Stimulated activated naive CD8-positive, alpha-beta T cell treated with anti-CD3 and anti-CD28 coated beads, Interleukin-15, Interleukin-2, amounts not matched to agents 100 ng/mL and 50 ng/mL, for 24 hours (primary cell): Measurements from ENCODE around the gene CPEB4.

Experiments used
- H3K27ac Mint-ChIP-seq: one replicate; pipeline ENCODE4 v1.8.0; 2021; ENCODE audit warnings: mild to moderate bottlenecking, mixed read lengths
- H3K27me3 Mint-ChIP-seq: one replicate; pipeline ENCODE4 v1.8.0; 2021; ENCODE audit warnings: mixed read lengths
- H3K36me3 Mint-ChIP-seq: one replicate; pipeline ENCODE4 v1.8.0; 2021; ENCODE audit warnings: low read depth, mixed read lengths
- H3K4me1 Mint-ChIP-seq: one replicate; pipeline ENCODE4 v1.8.0; 2021; ENCODE audit warnings: low read depth, mixed read lengths
- H3K4me3 Mint-ChIP-seq: one replicate; pipeline ENCODE4 v1.8.0; 2021; ENCODE audit warnings: mild to moderate bottlenecking, mixed read lengths
- H3K9me3 Mint-ChIP-seq: one replicate; pipeline ENCODE4 v1.8.0; 2021; ENCODE audit warnings: mixed read lengths

The CPEB4 gene

GRCh38 chr5:173869316-173869715, 18.8 kb upstream of the CPEB4 start:
- no peak overlapping the region for H3K27ac Mint-ChIP-seq
- H3K27me3 Mint-ChIP-seq = peaks cover 2% of the 10 kb centered on the region
- H3K4me3 Mint-ChIP-seq = no peak overlapping the region
- no peaks in the 10 kb centered on the region for H3K9me3 Mint-ChIP-seq
- H3K36me3 Mint-ChIP-seq = no peaks in the 10 kb centered on the region
- no peaks in the 10 kb centered on the region for H3K4me1 Mint-ChIP-seq

DNA sequence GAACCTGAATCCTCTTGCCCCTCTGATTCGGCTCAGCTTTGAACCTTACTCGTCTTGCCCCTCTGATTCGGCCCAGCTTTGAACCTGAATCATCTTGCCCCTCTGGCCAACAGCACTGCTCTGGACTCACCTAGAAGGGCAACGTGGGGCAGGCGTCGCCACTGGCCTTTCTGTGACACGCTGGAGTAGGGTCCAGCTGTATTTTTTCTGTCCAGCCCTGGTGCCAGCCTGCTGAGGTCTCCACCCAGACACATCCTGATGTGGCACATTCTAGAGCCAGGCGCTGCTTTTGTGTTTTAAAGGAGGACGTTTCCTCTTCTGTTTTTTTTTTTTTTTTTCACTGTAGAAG, 15.2 kb upstream of the CPEB4 start:
- Mint-ChIP-seq H3K27me3 (peaks cover 2% of the 10 kb centered on the region), H3K27ac (no peak overlapping the region), H3K9me3 (no peaks in the 10 kb centered on the region), H3K36me3 (no peaks in the 10 kb centered on the region), H3K4me1 (no peaks in the 10 kb centered on the region), H3K4me3 (no peak overlapping the region)

GRCh38 chr5:173873306-173873922, 14.7 kb upstream of the CPEB4 start:
- Mint-ChIP-seq H3K27ac (no peak overlapping the region), H3K4me1 (no peaks in the 10 kb centered on the region), H3K4me3 (no peak overlapping the region), H3K36me3 (no peaks in the 10 kb centered on the region), H3K9me3 (no peaks in the 10 kb centered on the region), H3K27me3 (peaks cover 2% of the 10 kb centered on the region)

- H3K27ac Mint-ChIP-seq = no peak overlapping the region
- H3K4me3 Mint-ChIP-seq = no peak overlapping the region
- no peaks in the 10 kb centered on the region for H3K9me3 Mint-ChIP-seq
- no peaks in the 10 kb centered on the region for H3K27me3 Mint-ChIP-seq
- H3K36me3 Mint-ChIP-seq = no peaks in the 10 kb centered on the region
- H3K4me1 Mint-ChIP-seq = no peaks in the 10 kb centered on the region
These were observed 13.0 kb upstream of the CPEB4 start for GRCh38 chr5:173875189-173875588.

- Mint-ChIP-seq H3K27me3 (no peaks in the 10 kb centered on the region), H3K4me1 (peaks cover 6% of the 10 kb centered on the region), H3K27ac (no peak overlapping the region), H3K4me3 (no peak overlapping the region), H3K9me3 (peaks cover 8% of the 10 kb centered on the region), H3K36me3 (peaks cover 5% of the 10 kb centered on the region)
These were observed 9.8 kb upstream of the CPEB4 start for GRCh38 chr5:173878224-173878967.

- Mint-ChIP-seq H3K36me3 (peaks cover 6% of the 10 kb centered on the region), H3K9me3 (peaks cover 11% of the 10 kb centered on the region)
These were observed 7.7 kb upstream of the CPEB4 start for GRCh38 chr5:173880306-173880985.

GRCh38 chr5:173881811-173882575, 6.2 kb upstream of the CPEB4 start:
- peaks cover 11% of the 10 kb centered on the region for H3K9me3 Mint-ChIP-seq
- H3K4me3 Mint-ChIP-seq = no peak overlapping the region
- H3K36me3 Mint-ChIP-seq = peaks cover 6% of the 10 kb centered on the region
- no peaks in the 10 kb centered on the region for H3K27me3 Mint-ChIP-seq
- H3K27ac Mint-ChIP-seq = no peak overlapping the region
- peaks cover 41% of the 10 kb centered on the region for H3K4me1 Mint-ChIP-seq

More at GRCh38 chr5:173880306-173880985, 7.7 kb upstream of the CPEB4 start:
- Mint-ChIP-seq H3K27ac (no peak overlapping the region), H3K4me3 (no peak overlapping the region), H3K4me1 (peaks cover 25% of the 10 kb centered on the region), H3K27me3 (no peaks in the 10 kb centered on the region)

DNA sequence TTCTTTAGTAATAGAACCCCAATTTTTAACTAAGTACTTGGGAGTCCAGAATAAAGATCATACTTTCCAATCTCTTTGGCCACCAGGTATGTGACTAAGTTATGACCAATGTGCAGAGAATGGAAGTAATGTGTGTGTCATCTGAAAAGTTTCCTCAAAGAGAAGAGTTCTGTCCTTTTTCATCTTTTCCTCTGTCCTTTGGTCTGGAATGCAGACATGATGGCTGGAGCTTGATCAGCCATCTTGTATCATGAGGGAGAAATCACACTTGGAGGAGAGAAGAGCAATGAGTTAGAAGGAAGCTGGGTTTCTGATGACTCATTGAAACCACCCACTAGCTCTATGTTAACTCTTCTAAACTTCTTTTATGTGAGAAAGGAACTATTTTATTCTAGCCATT, 5.5 kb upstream of the CPEB4 start:
- H3K27me3 Mint-ChIP-seq = no peaks in the 10 kb centered on the region
- no peak overlapping the region for H3K27ac Mint-ChIP-seq
- H3K36me3 Mint-ChIP-seq = peaks cover 6% of the 10 kb centered on the region
- peaks cover 47% of the 10 kb centered on the region for H3K4me1 Mint-ChIP-seq
- H3K9me3 Mint-ChIP-seq = peaks cover 11% of the 10 kb centered on the region
- H3K4me3 Mint-ChIP-seq = no peak overlapping the region

GRCh38 chr5:173883347-173883924, 4.7 kb upstream of the CPEB4 start:
- Mint-ChIP-seq H3K9me3 (peaks cover 11% of the 10 kb centered on the region), H3K27me3 (no peaks in the 10 kb centered on the region), H3K36me3 (peaks cover 6% of the 10 kb centered on the region), H3K4me3 (no peak overlapping the region), H3K4me1 (peaks cover 54% of the 10 kb centered on the region), H3K27ac (no peak overlapping the region)

DNA sequence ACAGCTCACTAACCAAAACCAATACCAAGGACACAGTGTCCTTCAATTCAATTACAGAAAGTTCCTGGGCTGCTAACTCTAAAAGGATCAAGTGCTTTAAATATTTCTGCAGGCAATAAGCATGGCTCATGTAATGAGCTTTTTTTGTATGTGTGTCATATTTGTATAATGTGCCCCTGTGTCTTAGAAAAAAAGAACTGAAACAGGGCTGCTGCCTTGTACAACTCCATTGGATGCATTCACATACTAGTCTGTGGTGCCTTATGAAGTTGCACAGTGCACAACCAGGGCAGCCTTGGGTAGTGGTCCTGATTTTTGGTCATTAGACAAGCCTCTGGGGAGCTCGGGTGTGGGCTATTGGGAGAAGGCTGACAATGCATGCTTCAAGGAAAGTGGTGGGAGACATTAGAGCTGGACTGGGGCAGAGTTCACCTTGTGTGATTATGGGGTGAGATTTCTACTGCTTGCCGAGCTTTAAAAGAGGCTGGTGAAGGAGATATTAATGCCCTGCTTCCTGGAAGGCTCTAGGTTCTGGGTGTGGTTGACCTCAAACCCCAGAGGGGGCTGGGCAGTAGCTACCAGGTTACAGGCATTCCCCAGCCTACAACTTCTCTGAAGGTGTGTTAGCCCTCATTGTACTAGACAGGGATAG, 3.6 kb upstream of the CPEB4 start:
- Mint-ChIP-seq H3K27ac (peak overlapping the region; percentile 67), H3K4me3 (peak overlapping the region; percentile 32), H3K9me3 (peaks cover 11% of the 10 kb centered on the region), H3K27me3 (no peaks in the 10 kb centered on the region), H3K4me1 (peaks cover 58% of the 10 kb centered on the region), H3K36me3 (peaks cover 9% of the 10 kb centered on the region)

GRCh38 chr5:173885054-173885443, 3.1 kb upstream of the CPEB4 start:
- peaks cover 14% of the 10 kb centered on the region for H3K36me3 Mint-ChIP-seq
- H3K4me3 Mint-ChIP-seq = no peak overlapping the region
- peaks cover 63% of the 10 kb centered on the region for H3K4me1 Mint-ChIP-seq
- H3K9me3 Mint-ChIP-seq = peaks cover 11% of the 10 kb centered on the region
- peak overlapping the region; percentile 78 for H3K27ac Mint-ChIP-seq
- no peaks in the 10 kb centered on the region for H3K27me3 Mint-ChIP-seq

- H3K36me3 Mint-ChIP-seq = peaks cover 16% of the 10 kb centered on the region
- no peaks in the 10 kb centered on the region for H3K27me3 Mint-ChIP-seq
- H3K27ac Mint-ChIP-seq = peak overlapping the region; percentile 78
- peaks cover 11% of the 10 kb centered on the region for H3K9me3 Mint-ChIP-seq
- H3K4me1 Mint-ChIP-seq = peaks cover 68% of the 10 kb centered on the region
- H3K4me3 Mint-ChIP-seq = peak overlapping the region; percentile 22
These were observed 2.6 kb upstream of the CPEB4 start for GRCh38 chr5:173885475-173886010.

GRCh38 chr5:173886150-173886549, 2.0 kb upstream of the CPEB4 start:
- Mint-ChIP-seq H3K27ac (no peak overlapping the region), H3K9me3 (peaks cover 11% of the 10 kb centered on the region)

More at GRCh38 chr5:173886150-173886549, 2.0 kb upstream of the CPEB4 start:
- Mint-ChIP-seq H3K27me3 (no peaks in the 10 kb centered on the region), H3K36me3 (peaks cover 16% of the 10 kb centered on the region), H3K4me1 (peaks cover 72% of the 10 kb centered on the region), H3K4me3 (peak overlapping the region; percentile 40)
